Endothelial cell of umbilical vein (primary cell): Measurements from ENCODE around the gene ANO6. TPM values are rescaled to one million over a fixed set of nuclear protein-coding genes. Genes with fewer than 3 reads are reported as not detected.

Source experiments
- BruUV-seq: library from RNA; stranded (reverse); fragments of 400-500 nt; replicated peaks from 2 replicates; lab custom pipeline; 2021; lab: Mats Ljungman, UMichigan
- CTCF ChIA-PET: fragments of 300-600, 350-600 bp; sonication (Branson Sonifier 250); formaldehyde crosslinking; loops from one replicate; lab custom pipeline; 2021; ENCODE audit warnings: antibody characterized with exemption, inconsistent platforms; lab: Charles Lee
- POLR2A ChIA-PET: fragments of 300-600, 350-600 bp; sonication (Branson Sonifier 250); formaldehyde crosslinking; loops from one replicate; lab custom pipeline; 2021; ENCODE audit warnings: antibody characterized with exemption, inconsistent platforms; lab: Charles Lee
- DNase-seq: peaks from one replicate; pipeline ENCODE4 v3.0.0-alpha.2; 2011; ENCODE audit warnings: low read depth, low spot score
- FAIRE-seq: peaks from 2 replicates; lab custom pipeline; 2011; peaks lifted over from hg19 to GRCh38; lab: Jason Lieb, UNC
- H2AFZ ChIP-seq: 2 replicates; pipeline ENCODE4 v1.6.0; 2012; ENCODE audit warnings: low read depth, low read length, control low read depth, inconsistent platforms
- H3K27ac ChIP-seq: 2 replicates; pipeline ENCODE4 v1.5.1; 2011; ENCODE audit warnings: low read depth, mild to moderate bottlenecking, control low read depth, low read length, moderate library complexity; ENCODE audit not compliant: insufficient read depth
- H3K27me3 ChIP-seq, 2 experiments: 2 replicates each; pipeline versions ENCODE4 v1.6.0 to v1.6.1; 2011; ENCODE audit warnings: low read length in 2 of 2, mixed read lengths in 1 of 2; ENCODE audit not compliant: control insufficient read depth in 2 of 2, insufficient read depth in 2 of 2
- H3K36me3 ChIP-seq, 2 experiments: 2 replicates in 1 of 2; 3 replicates in 1 of 2; pipeline ENCODE4 v1.5.1; 2011; ENCODE audit warnings: low read length in 2 of 2, mild to moderate bottlenecking in 1 of 2, moderate library complexity in 1 of 2; ENCODE audit not compliant: control insufficient read depth in 2 of 2, insufficient read depth in 2 of 2; ENCODE audit errors: extremely low read depth in 1 of 2
- H3K4me1 ChIP-seq: 3 replicates; pipeline ENCODE4 v1.5.1; 2011; ENCODE audit warnings: mild to moderate bottlenecking, low read length; ENCODE audit not compliant: control insufficient read depth, insufficient read depth; ENCODE audit errors: extremely low read depth
- H3K4me2 ChIP-seq: 2 replicates; pipeline ENCODE4 v1.6.1; 2011; ENCODE audit warnings: low read length, control low read depth, mixed read lengths; ENCODE audit not compliant: insufficient read depth
- H3K4me3 ChIP-seq, 3 experiments: fragments of 200-600 bp in 1 of 3; sonication (generic), shearing (Covaris generic) in 1 of 3; replicated peaks in 1 of 3; 2 replicates each; pipeline ENCODE4 v1.5.1; 2011 to 2016; ENCODE audit warnings: control low read depth in 3 of 3, low read length in 3 of 3, mild to moderate bottlenecking in 2 of 3, inconsistent platforms in 1 of 3, low read depth in 1 of 3, moderate library complexity in 1 of 3; ENCODE audit not compliant: insufficient read depth in 1 of 3
- H3K79me2 ChIP-seq: 2 replicates; pipeline ENCODE4 v1.6.0; 2012; ENCODE audit warnings: low read length, inconsistent platforms; ENCODE audit not compliant: control insufficient read depth, insufficient read depth
- H3K9ac ChIP-seq: replicated peaks from 2 replicates; pipeline ENCODE3; 2011; ENCODE audit warnings: low read length, control low read depth; ENCODE audit not compliant: insufficient read depth; ENCODE audit errors: extremely low read depth
- H3K9me1 ChIP-seq: replicated peaks from 3 replicates; pipeline ENCODE4 v1.6.0; 2011; ENCODE audit warnings: mild to moderate bottlenecking, low read length; ENCODE audit not compliant: control insufficient read depth, insufficient read depth; ENCODE audit errors: extremely low read depth
- H3K9me3 ChIP-seq: replicated peaks from 2 replicates; pipeline ENCODE4 v1.5.1; 2012; ENCODE audit warnings: low read length, inconsistent platforms; ENCODE audit not compliant: control insufficient read depth, insufficient read depth
- H4K20me1 ChIP-seq: replicated peaks from 2 replicates; pipeline ENCODE3; 2011; ENCODE audit warnings: mild to moderate bottlenecking, low read length; ENCODE audit not compliant: control insufficient read depth, insufficient read depth; ENCODE audit errors: extremely low read depth
- EZH2 ChIP-seq: IDR thresholded peaks from 2 replicates; pipeline ENCODE4 v1.6.1; 2012; ENCODE audit warnings: borderline replicate concordance, low read depth, mild to moderate bottlenecking, moderate library complexity, low read length, inconsistent platforms; ENCODE audit not compliant: severe bottlenecking
- FOS ChIP-seq: IDR thresholded peaks from 2 replicates; pipeline ENCODE4 v1.6.1; 2011; ENCODE audit warnings: mild to moderate bottlenecking, low read length, moderate library complexity, borderline replicate concordance; ENCODE audit not compliant: insufficient read depth
- GATA2 ChIP-seq: IDR thresholded peaks from 2 replicates; pipeline ENCODE4 v1.7.0; 2011; ENCODE audit warnings: low read depth, mild to moderate bottlenecking, moderate library complexity, mixed read lengths, low read length; ENCODE audit not compliant: insufficient read length, insufficient read depth
- JUN ChIP-seq: IDR thresholded peaks from 2 replicates; pipeline ENCODE4 v1.6.1; 2011; ENCODE audit warnings: borderline replicate concordance, low read depth; ENCODE audit not compliant: insufficient read length, insufficient read depth
- MAX ChIP-seq: IDR thresholded peaks from 2 replicates; pipeline ENCODE4 v1.6.1; 2011; ENCODE audit not compliant: insufficient read depth, insufficient read length
- MYC ChIP-seq: IDR thresholded peaks from one replicate; pipeline ENCODE4 v1.6.1; 2011; ENCODE audit warnings: mild to moderate bottlenecking, low read depth, low read length
- POLR2A ChIP-seq: IDR thresholded peaks from 2 replicates; pipeline ENCODE4 v1.6.1; 2012; ENCODE audit warnings: low read depth, mild to moderate bottlenecking, control low read depth, low read length
- POLR2AphosphoS5 ChIP-seq: IDR thresholded peaks from 2 replicates; pipeline ENCODE4 v1.6.1; 2012; ENCODE audit warnings: low read depth, mild to moderate bottlenecking, control low read depth, low read length, moderate library complexity; ENCODE audit not compliant: insufficient read depth
- dilution Hi-C: fragments of 300-500 bp; cut with MboI; formaldehyde crosslinking; loops from one replicate; pipeline ENCODE4 v1.15.0; 2019; ENCODE audit warnings: low sequenced_read_pairs; ENCODE audit not compliant: extremely low pct_ligation_motif_present
- intact Hi-C: fragments of 100-400 bp; cut with micrococcal nuclease; formaldehyde crosslinking; loops from one replicate; pipeline ENCODE4 v1.10.0; 2022
- polyA plus RNA-seq, 4 experiments: library from polyadenylated mRNA; depleted of rRNA in 3 of 4; stranded (reverse) in 3 of 4; unstranded in 1 of 4; fragments of >200 nt; gene quantifications; 2 replicates each; pipeline versions ENCODE4 v1.2.1 to v1.2.3, GENCODE V29; 2011 to 2012; ENCODE audit warnings: missing spikeins in 1 of 4
- total RNA-seq: library from RNA; stranded (reverse); gene quantifications from 2 replicates; pipeline ENCODE4 v1.2.3, GENCODE V29; 2021
- TF ChIP-seq, protein P1 (sequence below), 2 donors: IDR thresholded peaks; 1 replicate in 1 of 2; 2 replicates in 1 of 2; pipeline ENCODE4 v1.5.1; 2011; ENCODE audit warnings: low read length in 2 of 2, mild to moderate bottlenecking in 2 of 2, moderate library complexity in 2 of 2, control low read depth in 1 of 2, inconsistent platforms in 1 of 2, low read depth in 1 of 2; ENCODE audit not compliant: insufficient read depth in 1 of 2; ENCODE audit errors: extremely low read depth in 1 of 2

Gene ANO6
- total and polyA plus RNA-seq, 2 donors (not counting 3 experiments of a cell fraction or from before 2014, with no cell fraction given), result 21.3 to 67.6 TPM

DNA sequence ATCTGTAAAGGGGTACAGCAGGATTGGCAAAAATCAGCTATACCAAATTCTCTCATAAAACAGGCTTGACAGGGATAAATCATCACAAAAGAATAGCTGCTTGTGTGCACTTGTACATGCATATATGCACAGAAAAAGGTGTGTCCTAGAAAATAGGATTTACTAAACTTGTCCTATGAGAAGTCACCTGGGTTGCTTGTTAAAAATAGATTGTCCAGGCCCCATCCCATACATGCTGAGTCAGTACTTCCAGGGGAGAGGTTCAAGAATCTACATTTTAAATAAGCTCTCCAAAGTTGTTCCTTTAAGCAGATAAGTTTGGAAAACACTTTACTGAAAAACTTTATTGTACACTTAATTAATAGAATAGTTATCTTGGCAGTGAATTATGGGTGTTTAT, 123.1 kb downstream of the ANO6 start:
- H3K4me2 ChIP-seq, result no peak overlapping the region
- DNase-seq, result no peak
- no peaks in the 10 kb centered on the region for H3K9me3 ChIP-seq
- no peaks in the 10 kb centered on the region for H3K79me2 ChIP-seq
- ChIA-PET CTCF (interaction anchor here (1.9 kb wide), 1 partner anchor 11 kb away, joined by 7 read pairs; no protein-coding TSS in a partner anchor), POLR2A (no interaction called here)
- intact Hi-C loops (no loop called here), dilution Hi-C loops (no loop called here)
- TF ChIP-seq POLR2A (no peak), FOS (no peak), POLR2AphosphoS5 (no peak), EZH2 (no peak), JUN (no peak), MAX (no peak), GATA2 (no peak), MYC (no peak)
- TF ChIP-seq, protein P1, sequence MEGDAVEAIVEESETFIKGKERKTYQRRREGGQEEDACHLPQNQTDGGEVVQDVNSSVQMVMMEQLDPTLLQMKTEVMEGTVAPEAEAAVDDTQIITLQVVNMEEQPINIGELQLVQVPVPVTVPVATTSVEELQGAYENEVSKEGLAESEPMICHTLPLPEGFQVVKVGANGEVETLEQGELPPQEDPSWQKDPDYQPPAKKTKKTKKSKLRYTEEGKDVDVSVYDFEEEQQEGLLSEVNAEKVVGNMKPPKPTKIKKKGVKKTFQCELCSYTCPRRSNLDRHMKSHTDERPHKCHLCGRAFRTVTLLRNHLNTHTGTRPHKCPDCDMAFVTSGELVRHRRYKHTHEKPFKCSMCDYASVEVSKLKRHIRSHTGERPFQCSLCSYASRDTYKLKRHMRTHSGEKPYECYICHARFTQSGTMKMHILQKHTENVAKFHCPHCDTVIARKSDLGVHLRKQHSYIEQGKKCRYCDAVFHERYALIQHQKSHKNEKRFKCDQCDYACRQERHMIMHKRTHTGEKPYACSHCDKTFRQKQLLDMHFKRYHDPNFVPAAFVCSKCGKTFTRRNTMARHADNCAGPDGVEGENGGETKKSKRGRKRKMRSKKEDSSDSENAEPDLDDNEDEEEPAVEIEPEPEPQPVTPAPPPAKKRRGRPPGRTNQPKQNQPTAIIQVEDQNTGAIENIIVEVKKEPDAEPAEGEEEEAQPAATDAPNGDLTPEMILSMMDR (IDR thresholded peaks at IDR 0.05; ENCODE audit: extremely low read depth in 1 of 2, insufficient read depth in 1 of 2, low read depth in 1 of 2, low read length in 2 of 2), result no peak
- no peak overlapping the region for H3K9ac ChIP-seq
- FAIRE-seq, result no peak
- no peaks in the 10 kb centered on the region for H4K20me1 ChIP-seq
- no peaks in the 10 kb centered on the region for H3K27me3 ChIP-seq
- H3K4me1 ChIP-seq, result peaks cover 6% of the 10 kb centered on the region
- no peak overlapping the region for H2AFZ ChIP-seq
- no TSS peak for BruUV-seq
- H3K27ac ChIP-seq, result no peak overlapping the region
- no peaks in the 10 kb centered on the region for H3K9me1 ChIP-seq
- H3K36me3 ChIP-seq, result no peaks in the 10 kb centered on the region
- H3K4me3 ChIP-seq, result no peak overlapping the region
